NCI-H526 treated with DMSO at 0.1 percent for 48 hours (cell line): ENCODE data around the gene APOC1.
A peak's percentile ranks its signal among the peaks of the same experiment; 100 is the strongest.
"Not testable (repeated sequence)": the region's sequence is repeated elsewhere in the genome, so short reads cannot be mapped to it uniquely, and the experiment has no call there.

ENCODE experiments used
- DNase-seq: peaks from one replicate; lab custom pipeline; 2025; lab: John Stamatoyannopoulos, UW

APOC1 gene

GRCh38 chr19:44914433-44915206, at the start of gene APOC1:
Gene APOC1, plus strand, starts transcription at chr19:44914608. Its CDS starts 284 bp downstream, at chr19:44914892.
- DNase-seq: peak; percentile 76

- DNase-seq: no peak
These were observed 49.1 kb upstream of the APOC1 start for GRCh38 chr19:44865196-44865767.

- DNase-seq: no peak
These were observed 47.7 kb upstream of the APOC1 start for GRCh38 chr19:44866664-44867063.

GRCh38 chr19:44867578-44867977, 46.8 kb upstream of the APOC1 start:
- no peak for DNase-seq

- DNase-seq: no peak
These were observed 44.5 kb upstream of the APOC1 start for GRCh38 chr19:44869733-44870470.

- no peak for DNase-seq
These were observed 42.6 kb upstream of the APOC1 start for GRCh38 chr19:44871809-44872208.

GRCh38 chr19:44872661-44873060, 41.7 kb upstream of the APOC1 start:
- no peak for DNase-seq

GRCh38 chr19:44874317-44874716, 40.1 kb upstream of the APOC1 start:
- no peak for DNase-seq

GRCh38 chr19:44875666-44876451, 38.5 kb upstream of the APOC1 start:
- DNase-seq: no peak

GRCh38 chr19:44876930-44877535, 37.4 kb upstream of the APOC1 start:
- DNase-seq: no peak

- no peak for DNase-seq
These were observed 36.1 kb upstream of the APOC1 start for GRCh38 chr19:44878120-44878865.

- DNase-seq: no peak
These were observed 34.9 kb upstream of the APOC1 start for GRCh38 chr19:44879309-44880065.

GRCh38 chr19:44882063-44882462, 32.3 kb upstream of the APOC1 start:
- DNase-seq: no peak

GRCh38 chr19:44882619-44883397, 31.6 kb upstream of the APOC1 start:
- not testable (repeated sequence) for DNase-seq

GRCh38 chr19:44883922-44884321, 30.5 kb upstream of the APOC1 start:
- no peak for DNase-seq

- no peak for DNase-seq
These were observed 29.8 kb upstream of the APOC1 start for GRCh38 chr19:44884566-44884965.

- no peak for DNase-seq
These were observed 28.3 kb upstream of the APOC1 start for GRCh38 chr19:44886141-44886540.

- no peak for DNase-seq
These were observed 26.8 kb upstream of the APOC1 start for GRCh38 chr19:44887648-44888047.

GRCh38 chr19:44888335-44888734, 26.1 kb upstream of the APOC1 start:
- not testable (repeated sequence) for DNase-seq
